RWPE2 (cell line): ENCODE measurements around the gene KLHL30.

Experiments used
- ATAC-seq: fragments of 200-7000 bp; cut with Tn5 transposase; 3 replicates; pipeline ENCODE4 v1.9.1; 2021; ENCODE audit warnings: low read depth
- DNase-seq: peaks from one replicate; pipeline ENCODE4 v3.0.0-alpha.2; 2020; ENCODE audit warnings: low spot score
- H3K27ac ChIP-seq: fragments of 450-650 bp; 2 replicates; pipeline ENCODE4 v1.5.1; 2017; ENCODE audit warnings: mild to moderate bottlenecking; ENCODE audit not compliant: poor library complexity, severe bottlenecking
- H3K27me3 ChIP-seq: fragments of 250-450 bp; sonication (Bioruptor Pico); 2 replicates; pipeline ENCODE4 v1.5.1; 2021; ENCODE audit warnings: mild to moderate bottlenecking, moderate library complexity; ENCODE audit not compliant: insufficient read depth, poor library complexity, severe bottlenecking
- H3K36me3 ChIP-seq: fragments of 250-450 bp; sonication (Bioruptor Pico); 2 replicates; pipeline ENCODE4 v1.5.1; 2020; ENCODE audit warnings: low read depth, mild to moderate bottlenecking, moderate library complexity
- H3K4me1 ChIP-seq: fragments of 250-450 bp; sonication (Bioruptor Pico); 2 replicates; pipeline ENCODE4 v1.5.1; 2021; ENCODE audit warnings: mild to moderate bottlenecking, moderate library complexity; ENCODE audit not compliant: insufficient read depth, poor library complexity, severe bottlenecking
- H3K4me3 ChIP-seq: fragments of 250-450 bp; sonication (Bioruptor Pico); 2 replicates; pipeline ENCODE4 v1.5.1; 2021; ENCODE audit warnings: mild to moderate bottlenecking, moderate library complexity; ENCODE audit not compliant: severe bottlenecking
- H3K9me3 ChIP-seq: fragments of 250-450 bp; sonication (Bioruptor Pico); 2 replicates; pipeline ENCODE4 v1.5.1; 2021; ENCODE audit warnings: mild to moderate bottlenecking, moderate library complexity; ENCODE audit not compliant: severe bottlenecking
- TF ChIP-seq, protein P1 (sequence below): fragments of 450-650 bp; IDR thresholded peaks from one replicate; pipeline ENCODE4 v1.5.1; 2017; ENCODE audit warnings: mild to moderate bottlenecking, moderate library complexity; ENCODE audit not compliant: poor library complexity, severe bottlenecking

The KLHL30 gene

DNA sequence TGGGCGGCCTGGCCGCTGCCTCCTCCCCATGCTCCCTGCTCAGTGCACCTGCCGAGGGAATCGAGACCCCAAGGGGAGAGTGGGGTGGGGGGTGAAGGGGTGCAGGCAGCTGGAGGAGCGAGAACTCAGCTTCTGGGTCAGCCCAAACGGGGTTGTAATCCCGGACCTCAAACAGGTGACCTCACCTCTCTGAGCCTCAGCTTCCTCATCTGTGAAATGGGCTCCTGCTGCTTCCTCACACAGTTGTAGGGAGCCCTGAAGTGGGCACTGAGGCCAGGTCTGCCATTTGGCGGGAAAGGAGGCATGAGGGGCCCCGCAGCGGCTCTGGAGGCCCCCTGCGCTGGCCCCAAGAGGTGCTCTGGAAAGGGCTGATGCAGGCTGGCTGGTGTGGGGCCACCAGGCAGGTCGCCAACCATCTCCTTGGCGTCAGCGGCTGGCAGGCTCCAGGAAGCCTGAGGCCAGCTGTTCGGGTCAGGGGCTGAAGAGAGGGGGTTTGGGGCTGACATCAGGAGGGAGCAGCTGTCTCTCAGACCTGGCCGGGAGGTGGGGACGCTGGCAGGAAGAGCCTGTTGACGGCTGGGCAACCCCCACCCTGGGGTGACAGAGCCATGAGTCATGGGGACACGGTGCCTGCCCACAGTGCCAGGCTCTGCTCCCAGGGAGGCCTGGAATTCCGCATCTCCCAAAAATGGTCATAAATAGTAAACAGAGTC lies 4.9 kb downstream of the KLHL30 start:
- Histone ChIP-seq H3K36me3 (no peaks in the 10 kb centered on the region), H3K4me1 (peaks cover 28% of the 10 kb centered on the region), H3K27ac (no peak overlapping the region), H3K4me3 (no peak overlapping the region), H3K27me3 (no peaks in the 10 kb centered on the region), H3K9me3 (no peaks in the 10 kb centered on the region)
- TF ChIP-seq, protein P1, sequence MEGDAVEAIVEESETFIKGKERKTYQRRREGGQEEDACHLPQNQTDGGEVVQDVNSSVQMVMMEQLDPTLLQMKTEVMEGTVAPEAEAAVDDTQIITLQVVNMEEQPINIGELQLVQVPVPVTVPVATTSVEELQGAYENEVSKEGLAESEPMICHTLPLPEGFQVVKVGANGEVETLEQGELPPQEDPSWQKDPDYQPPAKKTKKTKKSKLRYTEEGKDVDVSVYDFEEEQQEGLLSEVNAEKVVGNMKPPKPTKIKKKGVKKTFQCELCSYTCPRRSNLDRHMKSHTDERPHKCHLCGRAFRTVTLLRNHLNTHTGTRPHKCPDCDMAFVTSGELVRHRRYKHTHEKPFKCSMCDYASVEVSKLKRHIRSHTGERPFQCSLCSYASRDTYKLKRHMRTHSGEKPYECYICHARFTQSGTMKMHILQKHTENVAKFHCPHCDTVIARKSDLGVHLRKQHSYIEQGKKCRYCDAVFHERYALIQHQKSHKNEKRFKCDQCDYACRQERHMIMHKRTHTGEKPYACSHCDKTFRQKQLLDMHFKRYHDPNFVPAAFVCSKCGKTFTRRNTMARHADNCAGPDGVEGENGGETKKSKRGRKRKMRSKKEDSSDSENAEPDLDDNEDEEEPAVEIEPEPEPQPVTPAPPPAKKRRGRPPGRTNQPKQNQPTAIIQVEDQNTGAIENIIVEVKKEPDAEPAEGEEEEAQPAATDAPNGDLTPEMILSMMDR, result no peak
- DNase-seq (no peak), ATAC-seq (peak; percentile 53; the same call in 2 of the 3 replicates)

DNA sequence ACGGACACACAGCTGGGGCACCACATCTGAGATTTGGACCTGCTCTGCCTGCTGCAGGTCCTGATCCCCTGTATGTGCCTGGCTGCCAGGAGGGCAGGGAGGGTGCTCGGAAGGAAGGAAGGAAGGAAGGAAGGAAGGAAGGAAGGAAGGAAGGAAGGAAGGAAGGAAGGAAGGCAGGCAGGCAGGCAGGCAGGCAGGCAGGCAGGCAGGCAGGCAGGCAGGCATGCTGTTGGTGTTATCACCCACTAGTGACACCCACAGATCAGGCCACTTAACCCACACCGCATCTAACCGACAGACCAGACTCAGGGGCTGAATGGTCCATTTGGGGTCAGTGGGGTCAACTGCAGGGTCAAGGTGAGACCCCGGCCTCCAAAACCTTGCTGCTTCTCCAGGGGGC lies 5.8 kb downstream of the KLHL30 start:
- TF ChIP-seq, protein P1, result no peak
- Histone ChIP-seq H3K4me3 (no peak overlapping the region), H3K27ac (no peak overlapping the region), H3K27me3 (no peaks in the 10 kb centered on the region), H3K36me3 (no peaks in the 10 kb centered on the region), H3K9me3 (no peaks in the 10 kb centered on the region), H3K4me1 (peaks cover 28% of the 10 kb centered on the region)
- DNase-seq (no peak), ATAC-seq (no peak)

DNA sequence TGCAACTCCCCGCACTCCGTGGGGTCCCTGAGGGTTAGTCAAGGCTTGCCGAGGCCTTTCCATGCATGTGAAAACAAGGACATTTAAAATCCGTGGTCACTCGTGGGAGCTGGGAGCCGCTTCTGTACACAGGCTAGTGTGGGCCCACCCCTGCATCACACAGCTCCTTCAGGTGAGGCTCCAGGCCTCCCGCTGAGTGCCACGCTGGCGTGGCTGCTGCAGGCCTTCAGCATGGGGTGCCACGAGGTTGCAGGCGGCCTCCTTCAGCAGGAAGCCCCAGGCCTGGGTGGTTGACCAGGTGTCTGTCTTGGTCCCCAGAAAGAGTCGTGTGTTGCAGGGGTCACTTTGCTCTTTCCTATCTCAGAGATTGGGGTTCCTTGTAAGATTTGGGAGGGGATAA lies 6.6 kb downstream of the KLHL30 start:
- no peak for ATAC-seq

DNA sequence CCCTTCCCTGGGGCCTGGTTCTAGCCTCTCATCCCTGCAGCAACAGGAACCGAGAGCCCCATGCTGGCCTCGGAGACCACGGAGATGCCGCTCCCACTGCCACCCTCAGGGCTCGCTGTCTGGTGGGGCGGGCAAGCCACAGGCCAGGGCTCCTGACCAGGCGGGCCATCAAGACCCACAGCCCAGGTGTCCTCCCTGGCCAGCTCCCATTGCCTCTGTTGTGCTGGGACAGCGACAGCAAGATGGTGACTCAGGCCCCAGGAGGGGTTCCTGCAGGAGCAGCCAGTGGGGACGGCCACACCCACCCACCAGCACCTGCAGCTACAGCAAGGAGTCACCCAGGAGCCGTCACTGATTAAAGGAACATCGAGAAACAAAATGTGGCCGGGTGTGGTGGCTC lies 7.4 kb downstream of the KLHL30 start:
- no peak for ATAC-seq
- H3K4me1 ChIP-seq, result peaks cover 28% of the 10 kb centered on the region
- TF ChIP-seq, protein P1, result no peak
- no peaks in the 10 kb centered on the region for H3K36me3 ChIP-seq
- H3K27me3 ChIP-seq, result no peaks in the 10 kb centered on the region
- no peak overlapping the region for H3K4me3 ChIP-seq
- DNase-seq, result no peak
- no peaks in the 10 kb centered on the region for H3K9me3 ChIP-seq
- no peak overlapping the region for H3K27ac ChIP-seq

More for the DNA sequence above, 6.6 kb downstream of the KLHL30 start:
- TF ChIP-seq, protein P1, result no peak
- Histone ChIP-seq H3K27me3 (no peaks in the 10 kb centered on the region), H3K27ac (no peak overlapping the region), H3K4me3 (no peak overlapping the region), H3K9me3 (no peaks in the 10 kb centered on the region), H3K4me1 (peaks cover 28% of the 10 kb centered on the region), H3K36me3 (no peaks in the 10 kb centered on the region)
- DNase-seq, result no peak

DNA sequence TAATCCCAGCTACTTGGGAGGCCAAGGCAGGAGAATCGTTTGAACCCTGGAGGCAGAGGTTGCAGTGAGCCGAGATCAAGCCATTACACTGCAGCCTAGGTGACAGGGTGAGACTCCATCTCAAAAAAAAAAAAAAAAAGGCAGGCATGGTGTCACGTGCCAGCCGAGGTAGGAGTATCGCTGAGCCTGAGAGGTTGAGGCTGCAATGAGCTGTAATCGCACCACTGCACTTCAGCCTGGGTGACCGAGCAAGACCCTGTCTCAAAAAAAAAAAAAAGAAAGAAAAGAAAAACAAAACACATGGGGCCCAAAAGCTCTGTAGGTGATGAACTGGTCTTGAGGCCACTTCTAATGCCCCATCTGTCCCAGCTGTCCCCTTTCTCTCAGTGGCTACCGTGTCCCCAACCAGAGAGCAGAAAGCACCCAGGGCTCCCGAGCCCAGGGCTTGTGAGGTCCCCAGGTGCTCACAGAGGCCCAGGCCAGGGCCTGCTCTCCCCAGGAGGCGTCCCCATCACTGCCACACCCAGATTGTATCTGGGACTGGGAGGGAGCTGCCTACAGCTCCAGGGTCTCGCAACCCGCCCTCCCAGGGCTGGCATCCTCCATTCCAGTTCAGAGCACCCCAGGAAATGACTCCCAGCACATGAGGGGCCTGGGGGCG lies 8.5 kb downstream of the KLHL30 start:
- Histone ChIP-seq H3K4me3 (no peak overlapping the region), H3K27me3 (no peaks in the 10 kb centered on the region), H3K9me3 (no peaks in the 10 kb centered on the region), H3K4me1 (peaks cover 17% of the 10 kb centered on the region), H3K36me3 (no peaks in the 10 kb centered on the region), H3K27ac (no peak overlapping the region)
- ATAC-seq, result no peak
- no peak for DNase-seq
- TF ChIP-seq, protein P1, result no peak
